Stomach smooth muscle (tissue), 2 donors: ENCODE measurements around the gene FA2H.
"Not testable (repeated sequence)": the region's sequence is repeated elsewhere in the genome, so short reads cannot be mapped to it uniquely, and the experiment has no call there.

Source experiments
- H3K27ac ChIP-seq: one replicate; pipeline ENCODE4 v1.7.0; 2013; ENCODE audit warnings: mild to moderate bottlenecking, low read length, inconsistent platforms
- H3K27me3 ChIP-seq, 2 donors: one replicate each; pipeline ENCODE4 v1.7.0; 2013; ENCODE audit warnings: low read length in 2 of 2; ENCODE audit not compliant: insufficient read depth in 2 of 2, control insufficient read depth in 1 of 2
- H3K36me3 ChIP-seq, 2 donors: one replicate each; pipeline ENCODE4 v1.7.0; 2013; ENCODE audit warnings: low read length in 2 of 2; ENCODE audit not compliant: control insufficient read depth in 2 of 2, insufficient read depth in 2 of 2
- H3K4me1 ChIP-seq: one replicate; pipeline ENCODE4 v1.7.0; 2013; ENCODE audit warnings: low read length; ENCODE audit not compliant: control insufficient read depth, insufficient read depth
- H3K4me3 ChIP-seq, 2 donors: one replicate each; pipeline ENCODE4 v1.7.0; 2013; ENCODE audit warnings: low read length in 2 of 2
- H3K9ac ChIP-seq, 2 donors: one replicate each; pipeline ENCODE4 v1.7.0; 2013; ENCODE audit warnings: low read length in 2 of 2, mild to moderate bottlenecking in 1 of 2
- H3K9me3 ChIP-seq, 2 donors: one replicate each; pipeline ENCODE4 v1.7.0; 2013; ENCODE audit warnings: low read length in 2 of 2; ENCODE audit not compliant: control insufficient read depth in 2 of 2
- donor health status: healthy.
- donor health status: Pancreatic carcinoma.

FA2H gene, protein sequence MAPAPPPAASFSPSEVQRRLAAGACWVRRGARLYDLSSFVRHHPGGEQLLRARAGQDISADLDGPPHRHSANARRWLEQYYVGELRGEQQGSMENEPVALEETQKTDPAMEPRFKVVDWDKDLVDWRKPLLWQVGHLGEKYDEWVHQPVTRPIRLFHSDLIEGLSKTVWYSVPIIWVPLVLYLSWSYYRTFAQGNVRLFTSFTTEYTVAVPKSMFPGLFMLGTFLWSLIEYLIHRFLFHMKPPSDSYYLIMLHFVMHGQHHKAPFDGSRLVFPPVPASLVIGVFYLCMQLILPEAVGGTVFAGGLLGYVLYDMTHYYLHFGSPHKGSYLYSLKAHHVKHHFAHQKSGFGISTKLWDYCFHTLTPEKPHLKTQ

DNA sequence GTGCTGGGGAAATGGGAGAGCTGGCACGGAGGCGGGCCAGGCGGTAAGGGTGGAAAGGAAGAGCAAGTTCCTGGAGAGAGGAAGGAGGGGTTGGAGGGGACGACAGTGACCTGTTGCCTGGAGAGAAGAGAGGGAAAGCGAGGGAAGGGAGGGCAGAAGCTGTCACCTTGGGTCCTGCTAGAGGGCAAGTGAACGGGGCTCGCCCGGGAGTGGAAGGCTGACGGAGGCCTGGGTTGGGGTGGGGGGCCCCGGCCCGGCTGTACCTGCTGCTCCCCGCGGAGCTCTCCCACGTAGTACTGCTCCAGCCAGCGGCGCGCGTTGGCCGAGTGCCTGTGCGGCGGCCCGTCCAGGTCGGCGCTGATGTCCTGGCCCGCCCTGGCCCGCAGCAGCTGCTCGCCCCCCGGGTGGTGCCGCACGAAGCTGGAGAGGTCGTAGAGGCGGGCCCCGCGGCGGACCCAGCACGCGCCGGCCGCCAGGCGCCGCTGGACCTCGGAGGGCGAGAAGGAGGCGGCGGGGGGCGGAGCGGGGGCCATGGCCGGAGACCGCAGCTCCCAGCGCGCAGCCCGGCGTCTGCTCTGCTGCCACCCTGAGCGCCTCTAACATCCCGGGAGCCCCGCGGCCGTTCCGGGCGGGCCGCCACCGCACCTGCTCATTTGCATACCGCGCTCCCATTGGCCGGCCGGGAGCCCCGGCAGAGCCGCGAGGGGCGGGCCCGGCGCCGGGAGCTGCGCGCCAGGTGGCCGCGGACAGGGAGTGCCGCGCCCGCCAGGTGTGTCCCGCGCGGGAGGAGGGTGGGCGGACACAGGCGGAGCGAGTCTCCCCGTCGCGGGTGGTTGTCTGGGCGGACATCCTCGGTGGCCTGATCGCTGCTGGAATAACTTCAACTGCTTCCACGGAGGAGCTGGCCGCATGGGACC, at the start of gene FA2H:
Gene FA2H, minus strand, starts transcription at position 598 of the 917 bp plus-strand sequence. Its CDS starts 65 bp downstream, at position 533.
- H3K4me1 ChIP-seq = peaks cover 12% of the 10 kb centered on the region
- peaks cover 12 to 16% of the 10 kb centered on the region in 2 donors for H3K27me3 ChIP-seq
- H3K9me3 ChIP-seq = no peaks in the 10 kb centered on the region
- H3K9ac ChIP-seq = no peak within 1 kb of the TSS
- H3K4me3 ChIP-seq = peak within 1 kb of the TSS; percentile 54 to 64
- H3K36me3 ChIP-seq = no peaks in the 10 kb centered on the region
- H3K27ac ChIP-seq = no peak within 1 kb of the TSS

DNA sequence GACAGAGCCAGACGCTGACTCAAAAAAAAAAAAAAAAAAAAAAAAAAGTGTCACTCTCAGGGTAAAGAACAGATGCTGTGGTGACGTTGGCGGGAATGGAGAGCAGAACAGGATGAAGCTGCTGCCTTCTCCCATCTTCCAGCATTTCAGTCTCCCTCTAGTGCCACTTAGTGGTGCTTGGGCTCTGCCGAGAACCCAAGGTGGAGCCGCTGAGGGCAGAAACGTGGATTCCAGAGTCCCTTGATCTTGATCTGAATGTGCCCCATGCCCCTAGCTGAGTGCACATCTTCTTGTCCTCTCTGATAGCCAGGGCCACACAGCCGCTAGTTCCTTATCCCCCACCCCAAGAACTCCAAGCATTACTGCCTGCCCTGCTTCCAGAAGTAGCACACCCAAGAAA, 43.2 kb upstream of the FA2H start:
- Histone ChIP-seq H3K9me3 (no peaks in the 10 kb centered on the region), H3K4me1 (no peaks in the 10 kb centered on the region)

DNA sequence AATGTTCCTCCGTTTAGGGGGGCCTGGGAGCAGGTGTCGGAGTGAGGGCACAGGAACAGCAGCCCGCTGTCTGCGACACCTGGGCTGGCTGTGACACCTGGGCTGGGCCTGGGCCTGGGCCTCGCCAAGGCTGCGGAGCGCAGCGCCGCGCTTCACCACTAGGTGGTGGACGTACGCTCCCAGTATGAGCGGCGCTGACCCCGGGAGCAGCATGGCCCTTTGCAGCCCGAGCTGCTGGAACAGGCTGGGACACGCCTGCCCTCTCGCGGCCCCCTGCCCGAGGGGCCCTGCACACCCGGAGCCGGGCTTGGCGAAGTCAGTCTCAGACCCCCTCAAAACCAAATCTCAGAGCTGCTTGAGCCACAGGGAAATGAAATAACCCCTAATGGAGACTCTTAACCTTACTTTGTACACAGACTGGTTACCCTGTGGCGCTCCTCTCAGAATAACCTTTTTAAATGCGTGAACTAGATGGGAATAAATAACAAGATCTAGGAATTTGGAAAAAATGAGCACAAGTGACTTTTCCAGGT, 38.6 kb upstream of the FA2H start:
- no peaks in the 10 kb centered on the region for H3K9me3 ChIP-seq
- H3K9ac ChIP-seq = no peak overlapping the region
- H3K36me3 ChIP-seq = no peaks in the 10 kb centered on the region

More for the DNA sequence above, 43.2 kb upstream of the FA2H start:
- no peaks in the 10 kb centered on the region for H3K36me3 ChIP-seq
- no peak overlapping the region for H3K4me3 ChIP-seq
- H3K27me3 ChIP-seq = peaks cover 0 to 4% of the 10 kb centered on the region in 2 donors
- no peak overlapping the region for H3K9ac ChIP-seq
- H3K27ac ChIP-seq = no peak overlapping the region

DNA sequence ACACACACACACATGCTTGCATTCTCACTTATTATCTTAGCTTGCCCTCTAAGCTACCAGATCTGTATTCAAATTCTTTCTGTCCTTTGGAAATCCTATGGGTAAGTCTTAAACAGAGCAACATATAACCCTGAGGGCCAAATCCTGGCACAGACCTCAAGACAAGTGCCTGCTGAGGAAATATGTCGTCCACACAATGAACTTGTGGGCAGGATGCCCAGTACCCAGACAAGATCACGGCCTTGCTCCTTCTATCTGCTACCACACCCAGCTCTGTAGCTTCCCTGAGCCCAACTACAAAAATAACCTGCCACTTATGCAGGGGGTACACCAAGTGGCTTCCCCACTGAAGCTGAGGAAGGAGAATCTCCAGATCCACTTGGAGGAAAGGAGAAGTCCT, 37.3 kb upstream of the FA2H start:
- H3K27ac ChIP-seq = no peak overlapping the region
- H3K4me3 ChIP-seq = no peak overlapping the region
- H3K27me3 ChIP-seq = peaks cover 0 to 2% of the 10 kb centered on the region in 2 donors
- no peaks in the 10 kb centered on the region for H3K36me3 ChIP-seq
- no peaks in the 10 kb centered on the region for H3K9me3 ChIP-seq
- H3K9ac ChIP-seq = no peak overlapping the region
- H3K4me1 ChIP-seq = no peaks in the 10 kb centered on the region

More for the DNA sequence above, 38.6 kb upstream of the FA2H start:
- no peak overlapping the region for H3K4me3 ChIP-seq
- no peak overlapping the region for H3K27ac ChIP-seq
- H3K4me1 ChIP-seq = no peaks in the 10 kb centered on the region
- H3K27me3 ChIP-seq = peaks cover 0 to 2% of the 10 kb centered on the region in 2 donors

DNA sequence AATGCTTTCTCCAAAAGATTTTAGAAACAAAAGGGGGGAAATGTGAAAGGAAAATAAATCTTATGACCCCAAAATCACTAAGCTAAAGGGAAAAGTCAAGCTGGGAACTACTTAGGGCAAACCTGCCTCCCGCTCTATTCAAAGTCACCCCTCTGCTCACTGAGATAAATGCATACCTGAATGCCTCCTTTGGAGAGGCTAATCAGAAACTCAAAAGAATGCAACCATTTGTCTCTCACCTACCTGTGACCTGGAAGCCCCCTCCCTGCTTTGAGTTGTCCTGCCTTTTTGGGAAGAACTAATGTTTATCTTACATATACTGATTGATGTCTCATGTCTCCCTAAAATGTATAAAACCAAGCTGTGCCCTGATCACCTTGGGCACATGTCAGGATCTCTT, 36.6 kb upstream of the FA2H start:
- H3K4me3 ChIP-seq, H3K36me3 ChIP-seq, H3K9ac ChIP-seq, H3K27ac ChIP-seq, H3K27me3 ChIP-seq, H3K4me1 ChIP-seq, H3K9me3 ChIP-seq: not testable (repeated sequence)

DNA sequence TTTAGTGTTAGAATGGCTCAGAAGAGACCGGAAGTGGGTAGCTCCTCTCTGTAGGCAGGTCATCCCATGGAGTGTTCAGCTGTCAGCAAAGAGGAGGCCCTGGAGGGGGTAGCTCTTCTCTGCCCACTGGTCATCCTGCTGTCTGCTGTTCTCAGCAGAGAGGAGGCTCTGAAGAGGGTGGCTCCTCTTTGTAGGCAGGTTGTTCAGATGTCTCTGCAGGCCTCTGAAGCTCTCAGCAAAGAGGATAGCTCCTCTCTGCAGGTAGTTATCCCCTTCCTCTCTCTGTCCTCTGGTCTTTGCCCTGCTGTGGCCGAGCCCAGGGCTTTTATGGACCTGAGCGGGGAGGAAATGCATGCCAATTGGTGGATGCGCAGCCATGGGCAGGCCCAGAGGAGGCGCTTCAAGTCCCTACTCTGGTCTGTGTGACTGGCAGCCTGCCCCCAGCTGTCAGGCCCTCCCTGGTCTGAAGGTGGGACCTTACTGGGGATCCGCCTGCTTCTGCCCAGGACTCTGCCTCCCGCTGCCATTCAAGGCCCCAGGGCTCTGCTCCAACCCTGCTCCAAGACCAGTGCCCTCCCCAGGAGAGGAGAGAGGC, 32.5 kb upstream of the FA2H start:
- no peaks in the 10 kb centered on the region for H3K9me3 ChIP-seq
- H3K27me3 ChIP-seq = no peaks in the 10 kb centered on the region
- no peaks in the 10 kb centered on the region for H3K4me1 ChIP-seq
- H3K36me3 ChIP-seq = no peaks in the 10 kb centered on the region
- no peak overlapping the region for H3K4me3 ChIP-seq
- no peak overlapping the region for H3K9ac ChIP-seq
- H3K27ac ChIP-seq = no peak overlapping the region

DNA sequence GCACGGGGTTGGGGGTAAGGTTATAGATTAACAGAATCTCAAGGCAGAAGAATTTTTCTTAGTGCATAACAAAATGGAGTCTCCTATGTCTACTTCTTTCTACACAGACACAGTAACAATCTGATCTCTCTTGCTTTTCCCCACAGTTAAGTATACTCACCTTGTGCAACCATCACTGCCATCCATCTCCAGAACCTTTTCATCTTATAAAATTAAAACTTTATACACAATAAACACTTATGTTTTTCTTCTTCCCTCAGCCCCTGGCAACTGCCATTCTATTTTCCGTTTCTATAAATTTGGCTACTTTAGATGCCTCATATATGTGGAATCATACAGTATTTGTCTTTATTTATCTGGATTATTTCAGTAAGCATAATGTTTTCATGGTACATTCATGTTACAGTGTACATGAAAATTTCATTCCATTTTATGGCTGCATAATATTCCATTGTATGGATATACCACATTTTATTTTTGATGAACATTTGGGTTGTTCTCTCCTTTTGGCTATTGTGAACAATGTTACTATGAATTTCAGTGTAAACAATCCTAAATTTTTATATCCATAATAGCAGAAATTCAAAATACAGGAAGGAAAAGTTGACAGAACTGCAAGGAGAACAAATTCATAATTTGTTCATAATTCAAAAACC, 25.7 kb upstream of the FA2H start:
- Histone ChIP-seq H3K27ac (no peak overlapping the region), H3K4me1 (no peaks in the 10 kb centered on the region), H3K36me3 (no peaks in the 10 kb centered on the region), H3K27me3 (no peaks in the 10 kb centered on the region), H3K9me3 (peaks cover 0 to 2% of the 10 kb centered on the region in 2 donors), H3K9ac (no peak overlapping the region), H3K4me3 (no peak overlapping the region)

DNA sequence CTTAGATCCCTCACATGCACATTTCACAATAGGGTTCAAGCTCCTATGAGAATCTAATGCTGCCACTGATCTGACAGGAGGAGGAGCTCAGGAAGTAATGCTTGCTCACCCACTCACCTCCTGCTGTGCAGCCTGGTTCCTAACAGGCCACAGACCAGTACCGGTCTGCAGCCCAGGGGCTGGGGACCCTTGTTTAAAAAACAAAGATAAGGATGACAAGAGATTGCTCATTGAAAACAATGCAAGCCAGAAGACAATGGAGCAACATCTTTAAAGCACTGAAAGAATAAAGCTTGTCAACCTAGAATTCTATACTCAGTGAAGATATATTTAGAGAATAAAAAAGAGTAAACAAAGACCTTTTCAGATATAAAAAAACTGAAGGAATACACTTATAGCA, 22.8 kb upstream of the FA2H start:
- no peak overlapping the region for H3K9ac ChIP-seq
- no peak overlapping the region for H3K4me3 ChIP-seq
- H3K4me1 ChIP-seq = no peaks in the 10 kb centered on the region
- H3K9me3 ChIP-seq = peaks cover 0 to 2% of the 10 kb centered on the region in 2 donors
- peaks cover 0 to 3% of the 10 kb centered on the region in 2 donors for H3K27me3 ChIP-seq
- no peaks in the 10 kb centered on the region for H3K36me3 ChIP-seq
- no peak overlapping the region for H3K27ac ChIP-seq

DNA sequence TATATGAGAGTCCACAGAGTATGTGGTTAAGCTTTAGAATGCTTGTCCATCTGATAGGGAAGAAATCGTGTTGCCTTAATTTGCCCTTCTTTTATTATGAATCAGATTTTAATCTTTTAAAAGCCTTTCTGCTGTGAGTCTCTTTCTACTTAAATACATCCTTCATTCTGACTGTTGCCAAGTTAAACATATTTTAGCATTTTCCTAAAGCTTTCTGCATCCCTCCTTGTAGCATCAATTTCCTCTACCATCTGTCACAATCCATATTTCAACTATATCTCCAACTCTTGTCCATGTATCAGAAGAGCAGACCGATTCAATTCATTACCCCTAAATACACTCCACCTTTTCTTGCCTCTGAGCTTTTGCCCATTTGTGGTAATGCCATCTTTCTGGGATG, 20.5 kb upstream of the FA2H start:
- H3K4me3 ChIP-seq = no peak overlapping the region
- no peak overlapping the region for H3K9ac ChIP-seq
- no peaks in the 10 kb centered on the region for H3K4me1 ChIP-seq
- H3K36me3 ChIP-seq = no peaks in the 10 kb centered on the region
- no peaks in the 10 kb centered on the region for H3K9me3 ChIP-seq
- peaks cover 0 to 3% of the 10 kb centered on the region in 2 donors for H3K27me3 ChIP-seq
- no peak overlapping the region for H3K27ac ChIP-seq

DNA sequence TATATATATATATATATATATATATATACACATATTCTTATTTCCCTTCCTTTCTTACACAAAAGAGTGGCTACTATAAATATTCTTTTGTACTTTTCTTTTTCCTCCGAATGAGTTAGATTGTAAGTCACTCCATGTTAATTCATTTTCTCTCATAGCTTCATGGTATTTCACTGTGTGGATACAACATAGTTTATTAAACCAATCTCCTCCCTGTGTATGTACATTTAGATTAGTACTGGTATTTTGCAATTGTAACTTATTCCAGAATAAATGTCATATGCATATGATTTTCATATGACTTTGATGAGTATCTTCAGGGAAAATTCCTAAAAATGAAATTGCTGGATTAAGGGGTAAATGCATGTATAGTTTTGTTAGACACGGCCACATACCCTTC, 20.0 kb upstream of the FA2H start:
- H3K27ac ChIP-seq = no peak overlapping the region
- H3K27me3 ChIP-seq = peaks cover 0 to 3% of the 10 kb centered on the region in 2 donors
- H3K4me1 ChIP-seq = no peaks in the 10 kb centered on the region
- H3K9me3 ChIP-seq = no peaks in the 10 kb centered on the region
- H3K36me3 ChIP-seq = no peaks in the 10 kb centered on the region
- H3K4me3 ChIP-seq = no peak overlapping the region
- H3K9ac ChIP-seq = no peak overlapping the region
